ACC112 (cell line): Measurements from ENCODE around the gene PADI2.

Source experiments
- H2AFZ ChIP-seq: fragments of 200-600 bp; sonication (generic); one replicate; pipeline ENCODE4 v1.6.0; 2017; ENCODE audit warnings: antibody characterized with exemption, low read length; ENCODE audit not compliant: unreplicated experiment
- H3K27ac ChIP-seq: fragments of 200-600 bp; sonication (generic); 2 replicates; pipeline ENCODE4 v1.5.1; 2014; ENCODE audit warnings: low read depth, mild to moderate bottlenecking, antibody characterized with exemption, low read length, moderate library complexity
- H3K27me3 ChIP-seq: fragments of 200-600 bp; sonication (generic); 2 replicates; pipeline ENCODE4 v1.6.1; 2014; ENCODE audit warnings: mild to moderate bottlenecking, antibody characterized with exemption, low read length, moderate library complexity, mixed read lengths; ENCODE audit not compliant: insufficient read depth
- H3K36me3 ChIP-seq: fragments of 200-600 bp; sonication (generic); 2 replicates; pipeline ENCODE4 v1.6.1; 2016; ENCODE audit warnings: mild to moderate bottlenecking, antibody characterized with exemption, low read length, moderate library complexity, mixed read lengths; ENCODE audit not compliant: insufficient read depth
- H3K4me1 ChIP-seq: fragments of 200-600 bp; sonication (generic); one replicate; pipeline ENCODE4 v1.6.1; 2016; ENCODE audit warnings: low read length, mixed read lengths; ENCODE audit not compliant: insufficient read depth, unreplicated experiment, control insufficient read depth
- H3K4me3 ChIP-seq: fragments of 200-600 bp; sonication (generic); 2 replicates; pipeline ENCODE4 v1.5.1; 2014; ENCODE audit warnings: mild to moderate bottlenecking, low read depth, low read length
- H3K79me2 ChIP-seq: fragments of 200-600 bp; sonication (generic); one replicate; pipeline ENCODE4 v1.6.0; 2016; ENCODE audit warnings: low read length; ENCODE audit not compliant: control insufficient read depth, unreplicated experiment, insufficient read depth

Gene PADI2

GRCh38 chr1:17112496-17113236 lies 6.6 kb downstream of the PADI2 start:
- Histone ChIP-seq H3K4me3 (no peak overlapping the region), H2AFZ (no peak overlapping the region), H3K27me3 (peaks cover 19% of the 10 kb centered on the region), H3K36me3 (no peaks in the 10 kb centered on the region), H3K27ac (no peak overlapping the region), H3K79me2 (no peaks in the 10 kb centered on the region), H3K4me1 (no peaks in the 10 kb centered on the region)

DNA sequence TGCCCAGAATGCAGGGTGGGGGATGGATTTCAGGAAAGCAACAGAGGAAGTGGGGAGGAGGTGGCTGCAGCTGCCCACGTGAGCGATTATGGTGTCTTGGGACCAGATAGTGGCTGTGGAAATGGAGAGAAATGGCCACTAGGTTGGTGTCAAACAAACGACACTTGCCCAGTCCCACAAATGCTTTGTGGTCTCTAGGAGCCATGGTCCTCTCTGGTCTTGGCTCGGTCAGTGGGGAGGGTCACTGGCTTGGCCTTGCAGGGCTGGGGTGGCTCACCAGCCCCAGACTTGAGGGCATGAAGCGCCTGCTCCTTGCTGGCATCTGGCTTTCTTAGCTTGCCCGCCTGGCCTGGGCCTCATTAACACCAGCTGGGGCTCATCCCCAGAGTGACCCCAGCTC lies 7.2 kb downstream of the PADI2 start:
- no peaks in the 10 kb centered on the region for H3K4me1 ChIP-seq

DNA sequence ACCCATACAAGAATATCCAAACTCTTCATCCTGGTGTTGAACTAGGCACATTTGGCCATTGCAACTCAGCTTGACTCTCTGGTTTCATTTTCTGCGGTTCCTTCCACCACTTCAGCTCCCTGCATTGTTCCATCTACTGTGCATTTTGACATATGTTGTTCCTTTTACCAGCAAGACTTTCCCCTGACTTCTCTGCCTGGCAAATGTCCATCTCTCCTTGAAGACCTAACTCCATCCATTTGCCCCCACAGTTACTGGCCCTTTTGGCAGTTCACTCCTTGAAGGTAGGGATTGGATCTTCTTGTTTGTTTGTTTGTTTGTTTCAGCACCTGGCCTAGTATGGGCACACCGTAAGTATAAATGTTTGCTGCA lies 8.7 kb downstream of the PADI2 start:
- Histone ChIP-seq H3K36me3 (no peaks in the 10 kb centered on the region), H3K27ac (no peak overlapping the region), H3K79me2 (no peaks in the 10 kb centered on the region), H2AFZ (no peak overlapping the region), H3K27me3 (peaks cover 9% of the 10 kb centered on the region; the same call in 1 of the 2 replicates), H3K4me3 (no peak overlapping the region), H3K4me1 (no peaks in the 10 kb centered on the region)

More for the DNA sequence above, 7.2 kb downstream of the PADI2 start:
- no peak overlapping the region for H3K4me3 ChIP-seq
- H3K79me2 ChIP-seq, result no peaks in the 10 kb centered on the region
- H2AFZ ChIP-seq, result no peak overlapping the region
- H3K27ac ChIP-seq, result no peak overlapping the region
- no peaks in the 10 kb centered on the region for H3K36me3 ChIP-seq
- H3K27me3 ChIP-seq, result peaks cover 15% of the 10 kb centered on the region; the same call in 1 of the 2 replicates

DNA sequence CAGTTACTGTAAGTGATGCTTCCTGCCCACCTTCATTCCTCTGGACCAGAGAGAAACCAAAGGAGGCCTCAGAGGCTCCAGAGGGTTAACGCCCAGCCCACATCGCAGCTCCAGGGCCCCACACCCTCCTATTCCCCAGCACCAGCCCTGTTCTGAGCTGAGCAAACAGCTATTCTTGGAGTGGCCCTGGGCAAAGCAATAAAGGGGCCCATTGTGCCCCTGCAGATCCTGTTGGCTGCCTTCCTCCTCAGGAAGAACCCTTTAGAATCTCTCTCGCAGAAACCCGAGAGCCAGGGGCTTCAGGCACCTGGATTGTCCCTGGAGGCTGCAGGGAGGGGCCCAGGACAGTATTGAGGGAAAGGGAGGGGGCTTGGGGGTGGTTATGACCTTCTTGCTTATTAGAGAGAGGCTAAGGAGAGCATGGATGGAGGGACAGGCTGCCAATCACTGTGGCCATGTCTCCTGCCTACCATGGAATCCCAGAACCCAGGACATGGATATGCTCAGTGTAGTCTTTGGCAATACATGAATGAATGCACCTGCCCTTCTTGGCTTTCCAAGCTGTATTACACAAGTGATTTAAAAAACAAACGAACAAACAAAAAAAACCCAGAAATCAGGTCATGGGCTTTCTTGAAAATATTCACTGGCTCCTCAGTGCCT lies 9.2 kb downstream of the PADI2 start:
- peaks cover 7% of the 10 kb centered on the region; the same call in 1 of the 2 replicates for H3K27me3 ChIP-seq
- H3K79me2 ChIP-seq, result no peaks in the 10 kb centered on the region
- no peak overlapping the region for H2AFZ ChIP-seq
- no peaks in the 10 kb centered on the region for H3K36me3 ChIP-seq
- H3K4me1 ChIP-seq, result no peaks in the 10 kb centered on the region
- no peak overlapping the region for H3K4me3 ChIP-seq
- no peak overlapping the region for H3K27ac ChIP-seq

- no peaks in the 10 kb centered on the region for H3K36me3 ChIP-seq
- no peak overlapping the region for H3K27ac ChIP-seq
- H3K27me3 ChIP-seq, result peaks cover 7% of the 10 kb centered on the region; the same call in 1 of the 2 replicates
- H2AFZ ChIP-seq, result no peak overlapping the region
- H3K4me3 ChIP-seq, result no peak overlapping the region
- H3K4me1 ChIP-seq, result no peaks in the 10 kb centered on the region
- H3K79me2 ChIP-seq, result no peaks in the 10 kb centered on the region
Observed at GRCh38 chr1:17108786-17109185, 10.5 kb downstream of the PADI2 start.

DNA sequence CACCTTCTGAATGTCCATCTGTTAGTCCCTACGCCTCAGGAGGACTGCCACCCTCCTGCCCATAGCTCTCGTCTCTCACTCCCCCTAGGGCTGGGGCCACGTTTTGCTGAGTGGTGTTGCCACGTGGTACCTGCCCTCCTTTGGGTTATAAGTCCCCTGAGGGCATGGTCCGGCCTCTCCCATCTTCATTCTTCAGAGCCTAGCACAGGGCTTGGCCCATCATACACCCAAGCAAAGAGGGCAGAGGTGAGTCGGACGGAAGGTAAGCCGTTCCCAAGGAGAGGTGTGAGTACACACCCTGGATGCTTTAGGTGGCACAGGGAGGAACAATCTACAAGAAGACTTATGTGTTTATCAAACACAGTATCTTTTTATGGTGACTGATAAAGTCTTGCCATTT lies 10.9 kb downstream of the PADI2 start:
- no peaks in the 10 kb centered on the region for H3K36me3 ChIP-seq
- no peaks in the 10 kb centered on the region for H3K79me2 ChIP-seq
- no peak overlapping the region for H2AFZ ChIP-seq
- no peak overlapping the region for H3K4me3 ChIP-seq
- peaks cover 7% of the 10 kb centered on the region; the same call in 1 of the 2 replicates for H3K27me3 ChIP-seq
- no peak overlapping the region for H3K27ac ChIP-seq
- H3K4me1 ChIP-seq, result no peaks in the 10 kb centered on the region

DNA sequence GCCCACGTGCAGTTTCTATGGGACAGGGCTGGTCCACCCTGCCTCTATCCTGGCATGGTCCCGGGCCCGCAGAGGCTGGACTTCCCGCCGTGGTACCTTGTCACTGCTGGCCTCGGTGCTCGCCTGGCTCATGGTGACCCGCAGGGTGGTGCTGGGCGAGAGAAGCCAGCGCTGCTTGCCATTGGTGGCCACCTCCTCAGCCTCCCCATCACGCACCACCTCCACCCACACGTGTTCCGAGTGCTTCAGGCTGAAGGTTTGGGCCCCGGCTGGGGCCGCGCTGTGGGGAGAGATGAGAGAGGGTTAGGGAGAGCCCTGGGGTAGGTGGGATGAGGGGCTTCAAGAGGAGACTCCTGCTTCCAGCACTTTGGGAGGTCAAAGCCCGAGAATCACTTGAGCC lies 14.5 kb downstream of the PADI2 start:
- no peaks in the 10 kb centered on the region for H3K79me2 ChIP-seq
- H3K27ac ChIP-seq, result no peak overlapping the region
- H3K4me1 ChIP-seq, result no peaks in the 10 kb centered on the region
- no peaks in the 10 kb centered on the region for H3K36me3 ChIP-seq
- no peak overlapping the region for H3K4me3 ChIP-seq
- no peak overlapping the region for H2AFZ ChIP-seq
- H3K27me3 ChIP-seq, result peaks cover 7% of the 10 kb centered on the region; the same call in 1 of the 2 replicates

GRCh38 chr1:17102232-17102631 lies 17.0 kb downstream of the PADI2 start:
- no peaks in the 10 kb centered on the region for H3K4me1 ChIP-seq
- H3K4me3 ChIP-seq, result no peak overlapping the region
- no peak overlapping the region for H3K27ac ChIP-seq
- peaks cover 14% of the 10 kb centered on the region; the same call in 1 of the 2 replicates for H3K27me3 ChIP-seq
- no peak overlapping the region for H2AFZ ChIP-seq
- no peaks in the 10 kb centered on the region for H3K79me2 ChIP-seq
- H3K36me3 ChIP-seq, result no peaks in the 10 kb centered on the region

DNA sequence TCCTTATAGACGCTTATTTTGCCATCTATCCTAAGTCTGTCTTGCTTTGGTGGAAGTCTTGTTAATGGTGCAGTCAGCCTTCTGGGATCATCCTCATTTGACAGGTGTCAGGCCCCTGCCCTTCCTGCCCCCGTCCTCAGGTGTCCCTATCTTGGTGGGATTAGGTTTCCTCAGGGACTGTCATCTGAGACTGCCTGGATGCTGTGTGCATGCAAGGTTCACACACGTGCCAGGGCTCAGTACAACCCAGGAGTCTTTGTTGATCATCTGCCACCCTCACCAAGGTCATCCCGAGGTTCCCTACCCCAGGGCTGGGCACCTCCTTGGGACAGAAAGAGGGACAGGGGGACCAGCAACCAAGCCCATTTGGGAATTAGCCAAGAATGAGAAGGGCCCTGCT lies 18.0 kb downstream of the PADI2 start:
- Histone ChIP-seq H3K4me1 (no peaks in the 10 kb centered on the region), H3K27ac (no peak overlapping the region), H2AFZ (no peak overlapping the region), H3K27me3 (peaks cover 11% of the 10 kb centered on the region; the same call in 1 of the 2 replicates), H3K79me2 (no peaks in the 10 kb centered on the region), H3K36me3 (no peaks in the 10 kb centered on the region), H3K4me3 (no peak overlapping the region)

DNA sequence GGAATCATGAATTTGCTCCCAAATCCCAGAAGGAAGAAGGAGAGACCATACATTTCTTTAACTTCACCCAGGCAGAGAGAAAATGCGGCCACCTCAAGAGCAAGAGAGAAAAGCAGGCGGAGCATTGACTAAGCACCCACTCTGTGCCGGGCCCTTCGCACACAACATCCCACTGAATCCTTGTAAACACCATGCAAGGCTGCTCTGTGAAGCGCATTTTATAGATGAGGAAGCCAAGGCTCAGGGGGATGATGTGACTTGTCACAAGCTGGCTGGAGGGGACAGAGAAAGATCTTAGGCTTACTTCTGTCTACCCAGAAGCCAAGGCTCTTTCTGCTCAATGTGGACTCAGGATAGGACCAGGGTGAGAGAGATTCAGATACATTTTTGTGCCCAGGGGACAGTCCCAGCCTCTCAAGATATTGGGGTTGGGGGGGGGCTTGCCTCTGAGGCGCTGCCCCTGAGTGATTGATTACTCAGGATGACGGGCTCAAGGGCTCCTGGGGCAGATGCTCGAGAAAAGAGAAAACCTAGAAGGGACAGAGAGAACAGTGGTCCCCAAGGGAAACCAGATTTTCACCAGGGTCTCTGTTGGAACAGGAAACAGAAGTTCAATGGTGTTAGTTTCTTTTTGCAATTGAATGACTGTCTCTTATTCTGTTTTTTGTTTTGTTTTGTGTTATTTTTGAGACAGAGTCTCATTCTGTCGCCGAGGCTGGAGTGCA lies 19.5 kb downstream of the PADI2 start:
- H3K36me3 ChIP-seq, result no peaks in the 10 kb centered on the region
- no peak overlapping the region for H3K27ac ChIP-seq
- H3K27me3 ChIP-seq, result peaks cover 11% of the 10 kb centered on the region; the same call in 1 of the 2 replicates
- no peaks in the 10 kb centered on the region for H3K79me2 ChIP-seq
- no peak overlapping the region for H3K4me3 ChIP-seq
- H2AFZ ChIP-seq, result no peak overlapping the region
- H3K4me1 ChIP-seq, result no peaks in the 10 kb centered on the region
